Colonic mucosa (tissue), 4 donors: Measurements from ENCODE around the gene TBX1. TPM values are rescaled to one million over a fixed set of nuclear protein-coding genes. Genes with fewer than 3 reads are reported as not detected.

Experiments used
- DNase-seq: peaks from one replicate; pipeline ENCODE4 v3.0.0-alpha.2; 2020
- H3K27ac ChIP-seq: fragments of 200-600 bp; one replicate; pipeline ENCODE4 v1.8.0; 2021
- H3K27me3 ChIP-seq: fragments of 200-600 bp; one replicate; pipeline ENCODE4 v1.8.0; 2021
- H3K36me3 ChIP-seq: fragments of 200-600 bp; one replicate; pipeline ENCODE4 v1.8.0; 2021
- H3K4me1 ChIP-seq: fragments of 200-600 bp; one replicate; pipeline ENCODE4 v1.8.0; 2021; ENCODE audit warnings: mild to moderate bottlenecking
- H3K4me3 ChIP-seq: fragments of 200-600 bp; one replicate; pipeline ENCODE4 v1.8.0; 2021
- H3K9ac ChIP-seq, 2 donors: one replicate each; pipeline ENCODE4 v1.7.0; 2013; ENCODE audit warnings: control low read depth in 2 of 2, low read depth in 2 of 2, low read length in 2 of 2
- H3K9me3 ChIP-seq: fragments of 200-600 bp; one replicate; pipeline ENCODE4 v1.8.0; 2021
- CTCF ChIP-seq: fragments of 200-600 bp; IDR thresholded peaks from one replicate; pipeline ENCODE4 v1.8.0; 2022; ENCODE audit warnings: antibody characterized with exemption, mild to moderate bottlenecking
- intact Hi-C: fragments of 100-400 bp; cut with DNase I; formaldehyde crosslinking; loops from one replicate; pipeline ENCODE4 v1.14.1; 2022
- total RNA-seq, 2 donors: library from RNA; stranded (reverse); fragmentation: NEBNext Ultra II Directional in 1 of 2; extraction: Animal tissue kit (Norgen Biotek cat#: 25700) in 1 of 2; gene quantifications; one replicate each; pipeline ENCODE4 v1.2.1, GENCODE V29; 2021
- donor health status: healthy.
- donor health status: DM: no; HTN: no; CAD: no.
- donor health status: DM: no; HTN: no; CAD: no.

Gene TBX1
- total RNA-seq, 2 donors from 2014 or later: 0.80 to 1.9 TPM

DNA sequence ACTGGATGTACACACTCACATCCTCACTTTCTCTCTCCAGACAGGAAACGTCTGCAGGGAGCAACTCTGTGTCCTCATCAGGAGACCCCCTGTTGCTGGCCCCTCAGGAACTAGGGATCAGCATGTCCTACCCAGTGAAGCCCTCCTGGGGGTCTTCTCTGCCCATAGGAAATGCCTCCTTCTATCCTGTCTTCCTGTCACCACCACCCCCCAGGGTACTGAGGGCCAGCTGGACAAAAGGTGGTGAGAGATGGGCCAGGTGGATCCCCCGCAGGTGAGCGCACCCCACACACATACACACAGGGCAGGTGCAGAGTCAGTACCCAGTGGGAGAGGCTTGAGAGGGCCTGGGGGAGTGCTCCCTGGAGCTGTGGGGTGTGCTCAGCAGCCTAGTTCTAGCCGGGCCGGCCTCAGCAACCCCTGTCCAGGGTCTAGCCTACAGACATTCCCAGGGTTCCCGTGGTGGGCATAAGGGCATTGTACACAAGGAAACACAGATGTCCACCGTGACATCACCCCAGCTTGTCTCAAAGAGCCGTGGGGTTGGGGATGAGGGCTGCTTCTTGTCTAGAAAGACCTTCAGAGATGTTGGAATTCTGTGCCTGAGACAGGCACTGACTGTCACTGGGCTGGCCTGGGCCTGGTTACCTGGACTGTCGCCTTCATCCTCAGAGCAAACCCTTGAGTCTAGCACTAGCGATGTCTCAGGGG is 28.0 kb upstream of the TBX1 start:
- Histone ChIP-seq H3K4me1 (peaks cover 7% of the 10 kb centered on the region), H3K9me3 (no peaks in the 10 kb centered on the region), H3K4me3 (no peak overlapping the region), H3K27ac (no peak overlapping the region), H3K27me3 (peaks cover 5% of the 10 kb centered on the region), H3K36me3 (no peaks in the 10 kb centered on the region), H3K9ac (no peak overlapping the region)
- intact Hi-C loops: no loop called here
- TF ChIP-seq CTCF: no peak
- no peak for DNase-seq

GRCh38 chr22:19733755-19734154 is 26.8 kb upstream of the TBX1 start:
- no peak for TF ChIP-seq CTCF
- H3K4me3 ChIP-seq: no peak overlapping the region
- H3K36me3 ChIP-seq: no peaks in the 10 kb centered on the region
- no peak for DNase-seq
- H3K9me3 ChIP-seq: no peaks in the 10 kb centered on the region
- H3K4me1 ChIP-seq: peaks cover 7% of the 10 kb centered on the region
- no peak overlapping the region for H3K9ac ChIP-seq
- H3K27ac ChIP-seq: no peak overlapping the region
- intact Hi-C loops: no loop called here
- peaks cover 5% of the 10 kb centered on the region for H3K27me3 ChIP-seq

GRCh38 chr22:19734163-19734562 is 26.4 kb upstream of the TBX1 start:
- DNase-seq: no peak
- Histone ChIP-seq H3K36me3 (no peaks in the 10 kb centered on the region), H3K9me3 (no peaks in the 10 kb centered on the region), H3K9ac (no peak overlapping the region), H3K27me3 (peaks cover 5% of the 10 kb centered on the region), H3K4me1 (peaks cover 7% of the 10 kb centered on the region), H3K4me3 (no peak overlapping the region), H3K27ac (no peak overlapping the region)
- TF ChIP-seq CTCF: no peak
- intact Hi-C loops: no loop called here

- intact Hi-C loops: no loop called here
- no peak for DNase-seq
- Histone ChIP-seq H3K4me1 (peaks cover 7% of the 10 kb centered on the region), H3K27ac (no peak overlapping the region), H3K36me3 (no peaks in the 10 kb centered on the region), H3K27me3 (peaks cover 5% of the 10 kb centered on the region), H3K9me3 (no peaks in the 10 kb centered on the region), H3K4me3 (no peak overlapping the region), H3K9ac (no peak overlapping the region)
- TF ChIP-seq CTCF: no peak
These were observed 25.7 kb upstream of the TBX1 start for GRCh38 chr22:19734837-19735382.

- H3K27me3 ChIP-seq: peaks cover 5% of the 10 kb centered on the region
- no peak overlapping the region for H3K4me3 ChIP-seq
- DNase-seq: no peak
- H3K4me1 ChIP-seq: peaks cover 1% of the 10 kb centered on the region
- no peaks in the 10 kb centered on the region for H3K36me3 ChIP-seq
- H3K9me3 ChIP-seq: no peaks in the 10 kb centered on the region
- no peak for TF ChIP-seq CTCF
- no peak overlapping the region for H3K9ac ChIP-seq
- no peak overlapping the region for H3K27ac ChIP-seq
- intact Hi-C loops: no loop called here
These were observed 24.7 kb upstream of the TBX1 start for GRCh38 chr22:19735665-19736510.
